Caki2 (cell line): Measurements from ENCODE around the gene TRIM49D1. TPM values are rescaled to one million over a fixed set of nuclear protein-coding genes. Genes with fewer than 3 reads are reported as not detected.
"Not testable (repeated sequence)": the region's sequence is repeated elsewhere in the genome, so short reads cannot be mapped to it uniquely, and the experiment has no call there.

Experiments used
- DNase-seq: peaks from one replicate; pipeline ENCODE4 v3.0.0-alpha.2; 2015; ENCODE audit warnings: low read depth
- in situ Hi-C: cut with HindIII; loops from 2 replicates; pipeline ENCODE4 v1.10.0; 2016; ENCODE audit warnings: low sequenced_read_pairs, low pct_unique_long_range_greater_than_20kb, mixed read lengths
- total RNA-seq: library from RNA; depleted of rRNA; stranded (reverse); fragments of >200 nt; shearing (Covaris generic); gene quantifications from 2 replicates; pipeline ENCODE4 v1.2.3, GENCODE V29; 2014; ENCODE audit warnings: low replicate concordance; rRNA removed

Gene TRIM49D1
- total RNA-seq: not detected in 2 replicates

- in situ Hi-C loops: no loop called here
- DNase-seq: no peak
These were observed at the start of gene TRIM49D1 for GRCh38 chr11:89922195-89922660. TRIM49D1 (minus strand) TSS chr11:89922245; CDS start chr11:89917710, 4,535 bp downstream.

- in situ Hi-C loops: not testable (repeated sequence)
These were observed 43.7 kb upstream of the TRIM49D1 start, which contains the start of gene TRIM64 for GRCh38 chr11:89965737-89966136. TRIM64 (plus strand) TSS chr11:89966037; CDS start chr11:89968504, 2,467 bp downstream.

GRCh38 chr11:89960833-89961232, 38.8 kb upstream of the TRIM49D1 start:
- DNase-seq, in situ Hi-C loops: not testable (repeated sequence)

More at GRCh38 chr11:89965737-89966136, 43.7 kb upstream of the TRIM49D1 start, which contains the start of gene TRIM64:
- not testable (repeated sequence) for DNase-seq

- in situ Hi-C loops: not testable (repeated sequence)
These were observed 1.7 kb upstream of the TRIM49D1 start, which contains the start of gene TRIM49D2 for GRCh38 chr11:89923764-89924163. TRIM49D2 (plus strand) TSS chr11:89924064; CDS start chr11:89926762, 2,698 bp downstream.

GRCh38 chr11:89900809-89901208, 21.2 kb downstream of the TRIM49D1 start:
- DNase-seq, in situ Hi-C loops: not testable (repeated sequence)

More at GRCh38 chr11:89923764-89924163, 1.7 kb upstream of the TRIM49D1 start, which contains the start of gene TRIM49D2:
- DNase-seq: not testable (repeated sequence)

- in situ Hi-C loops, DNase-seq: not testable (repeated sequence)
These were observed 28.8 kb downstream of the TRIM49D1 start for GRCh38 chr11:89893245-89893644.

- in situ Hi-C loops, DNase-seq: not testable (repeated sequence)
These were observed 44.5 kb downstream of the TRIM49D1 start for GRCh38 chr11:89877511-89877910.

- DNase-seq, in situ Hi-C loops: not testable (repeated sequence)
These were observed 49.5 kb downstream of the TRIM49D1 start for GRCh38 chr11:89872588-89872987.

GRCh38 chr11:89865223-89865622, 56.8 kb downstream of the TRIM49D1 start:
- in situ Hi-C loops, DNase-seq: not testable (repeated sequence)

- in situ Hi-C loops, DNase-seq: not testable (repeated sequence)
These were observed 57.9 kb downstream of the TRIM49D1 start for GRCh38 chr11:89863906-89864704.

Other genes starting within 250 kb of the TRIM49D1 start
- gene TRIM77, start 211.9 kb downstream of the TRIM49D1 start, total RNA-seq: not detected in 2 replicates
- not detected in 2 replicates for gene TRIM49, start 113.7 kb downstream of the TRIM49D1 start, total RNA-seq
- not detected in 2 replicates for gene TRIM64B, start 43.8 kb downstream of the TRIM49D1 start, total RNA-seq
- gene TRIM49D2, start 1.8 kb upstream of the TRIM49D1 start, total RNA-seq: not detected in 2 replicates
- gene TRIM64, start 43.8 kb upstream of the TRIM49D1 start, total RNA-seq: not detected in 2 replicates
- not detected in 2 replicates for gene TRIM49C, start 108.9 kb upstream of the TRIM49D1 start, total RNA-seq
- not detected in 2 replicates for gene UBTFL1, start 163.7 kb upstream of the TRIM49D1 start, total RNA-seq
- not detected in 2 replicates for gene NAALAD2, start 212.4 kb upstream of the TRIM49D1 start, total RNA-seq